Osteoblast (primary cell): ENCODE data around the gene H2BK1. TPM values are rescaled to one million over a fixed set of nuclear protein-coding genes. Genes with fewer than 3 reads are reported as not detected.

Experiments used
- DNase-seq: peaks from one replicate; pipeline ENCODE4 v3.0.0; 2011; ENCODE audit warnings: low spot score, mixed read lengths; ENCODE audit not compliant: insufficient read length; ENCODE audit errors: missing footprints
- H2AFZ ChIP-seq: 2 replicates; pipeline ENCODE4 v1.6.0; 2011; ENCODE audit warnings: mild to moderate bottlenecking, low read length
- H3K27ac ChIP-seq: 2 replicates; pipeline ENCODE4 v1.5.1; 2011; ENCODE audit warnings: mild to moderate bottlenecking, low read depth, low read length, moderate library complexity
- H3K27me3 ChIP-seq: 2 replicates; pipeline ENCODE4 v1.6.0; 2012; ENCODE audit warnings: mild to moderate bottlenecking, control low read depth, inconsistent platforms, low read length, moderate library complexity; ENCODE audit not compliant: insufficient read depth
- H3K36me3 ChIP-seq: 2 replicates; pipeline ENCODE4 v1.5.1; 2011; ENCODE audit warnings: mild to moderate bottlenecking, low read length, control low read depth, moderate library complexity; ENCODE audit not compliant: insufficient read depth
- H3K4me1 ChIP-seq: 2 replicates; pipeline ENCODE4 v1.5.1; 2011; ENCODE audit warnings: mild to moderate bottlenecking, low read length, control low read depth, moderate library complexity; ENCODE audit not compliant: insufficient read depth
- H3K4me2 ChIP-seq: 2 replicates; pipeline ENCODE4 v1.6.0; 2011; ENCODE audit warnings: mild to moderate bottlenecking, low read length; ENCODE audit not compliant: insufficient read depth
- H3K4me3 ChIP-seq: fragments of 200-600 bp; sonication (generic); 3 replicates; pipeline ENCODE4 v1.5.1; 2012; ENCODE audit warnings: mild to moderate bottlenecking, low read length, inconsistent platforms; ENCODE audit not compliant: insufficient read depth
- H3K79me2 ChIP-seq: 2 replicates; pipeline ENCODE4 v1.6.0; 2012; ENCODE audit warnings: mild to moderate bottlenecking, low read length, control low read depth, inconsistent platforms; ENCODE audit not compliant: insufficient read depth
- H3K9me3 ChIP-seq: 2 replicates; pipeline ENCODE4 v1.5.1; 2011; ENCODE audit warnings: low read depth, low read length, control low read depth
- H4K20me1 ChIP-seq: 2 replicates; pipeline ENCODE4 v1.6.0; 2012; ENCODE audit warnings: mild to moderate bottlenecking, low read length, control low read depth; ENCODE audit not compliant: insufficient read depth
- CTCF ChIP-seq: IDR thresholded peaks from 2 replicates; pipeline ENCODE4 v1.5.1; 2011; ENCODE audit warnings: mild to moderate bottlenecking, low read depth, low read length, moderate library complexity; ENCODE audit errors: extremely low read depth
- total RNA-seq: library from RNA; depleted of rRNA; stranded (reverse); fragments of >200 nt; gene quantifications from 2 replicates; pipeline ENCODE4 v1.2.3, GENCODE V29; 2012

H2BK1 gene
- total RNA-seq, 1 donor = not detected

GRCh38 chr7:151238924-151239836 lies 28.9 kb upstream of the H2BK1 start:
- no peaks in the 10 kb centered on the region for H3K27me3 ChIP-seq
- no peak overlapping the region for H2AFZ ChIP-seq
- no peak for TF ChIP-seq CTCF
- H3K4me1 ChIP-seq = peaks cover 6% of the 10 kb centered on the region
- H3K36me3 ChIP-seq = peaks cover 86% of the 10 kb centered on the region
- no peak overlapping the region for H3K4me2 ChIP-seq
- H3K27ac ChIP-seq = no peak overlapping the region
- DNase-seq = peak; percentile 77
- H3K4me3 ChIP-seq = no peak overlapping the region
- peaks cover 64% of the 10 kb centered on the region for H3K79me2 ChIP-seq
- peaks cover 74% of the 10 kb centered on the region for H4K20me1 ChIP-seq
- no peaks in the 10 kb centered on the region for H3K9me3 ChIP-seq

- Histone ChIP-seq H3K4me2 (no peak overlapping the region), H2AFZ (no peak overlapping the region), H3K79me2 (peaks cover 73% of the 10 kb centered on the region), H3K9me3 (no peaks in the 10 kb centered on the region), H3K27me3 (no peaks in the 10 kb centered on the region), H4K20me1 (peaks cover 79% of the 10 kb centered on the region), H3K27ac (no peak overlapping the region), H3K4me3 (no peak overlapping the region), H3K36me3 (peaks cover 90% of the 10 kb centered on the region), H3K4me1 (peaks cover 14% of the 10 kb centered on the region)
- peak; percentile 72 for DNase-seq
- TF ChIP-seq CTCF = no peak
Measured at GRCh38 chr7:151238190-151238810, 28.0 kb upstream of the H2BK1 start.

GRCh38 chr7:151237244-151238189 lies 27.2 kb upstream of the H2BK1 start:
- TF ChIP-seq CTCF = no peak
- peak; percentile 67 for DNase-seq
- Histone ChIP-seq H3K4me1 (peaks cover 14% of the 10 kb centered on the region), H3K4me2 (no peak overlapping the region), H3K9me3 (no peaks in the 10 kb centered on the region), H4K20me1 (peaks cover 77% of the 10 kb centered on the region), H3K27me3 (no peaks in the 10 kb centered on the region), H3K27ac (no peak overlapping the region), H3K4me3 (no peak overlapping the region), H3K79me2 (peaks cover 81% of the 10 kb centered on the region), H3K36me3 (peaks cover 84% of the 10 kb centered on the region), H2AFZ (no peak overlapping the region)
